Measurements from ENCODE around the gene CLPX.

GRCh38 chr15:65156692-65157091 lies 28.4 kb downstream of the CLPX start:
- TF ChIP-seq BACH2 (CRISPR knock-in tag; IDR thresholded peaks at IDR 0.05; ENCODE audit: borderline replicate concordance) (no peak), ESRRG (CRISPR knock-in tag; IDR thresholded peaks at IDR 0.05) (no peak), CSDC2 (CRISPR knock-in tag; IDR thresholded peaks at IDR 0.05) (no peak), TCF4 (CRISPR knock-in tag; IDR thresholded peaks at IDR 0.05; ENCODE audit: borderline replicate concordance) (no peak), RARB (CRISPR knock-in tag; IDR thresholded peaks at IDR 0.05) (no peak), ZFP3 (CRISPR knock-in tag; IDR thresholded peaks at IDR 0.05) (no peak), PATZ1 (CRISPR knock-in tag; IDR thresholded peaks at IDR 0.05; ENCODE audit: borderline replicate concordance) (no peak), ZC3H10 (CRISPR knock-in tag; IDR thresholded peaks at IDR 0.05) (no peak)

All from SK-N-SH treated with all-trans-retinoic acid at 6 μM for 48 hours (cell line).